H1 (cell line): ENCODE results near the gene ADCY6. TPM values are rescaled to one million over a fixed set of nuclear protein-coding genes. Genes with fewer than 3 reads are reported as not detected.

Experiments used
- CTCF ChIA-PET: fragments of 300-600 bp; sonication (Branson Sonifier 250); formaldehyde crosslinking; loops from one replicate; lab custom pipeline; 2021; ENCODE audit not compliant: partially characterized antibody; lab: Charles Lee
- POLR2A ChIA-PET: fragments of 300-600 bp; sonication (Branson Sonifier 250); formaldehyde crosslinking; loops from one replicate; lab custom pipeline; 2021; ENCODE audit warnings: inconsistent platforms; ENCODE audit not compliant: partially characterized antibody; lab: Charles Lee
- DNase-seq, 2 experiments: peaks; one replicate each; pipeline versions ENCODE4 v3.0.0 to v3.0.0-alpha.2; 2010 to 2022; ENCODE audit warnings: low spot score in 2 of 2, low read depth in 1 of 2, mixed read lengths in 1 of 2
- FAIRE-seq: peaks from 2 replicates; lab custom pipeline; 2011; peaks lifted over from hg19 to GRCh38; lab: Jason Lieb, UNC
- H2AFZ ChIP-seq: 2 replicates; pipeline ENCODE4 v1.8.1; 2012; ENCODE audit warnings: low read length, inconsistent platforms
- H2AK5ac ChIP-seq: 2 replicates; pipeline ENCODE4 v1.6.1; 2013; ENCODE audit warnings: low read depth, low read length
- H2BK120ac ChIP-seq: replicated peaks from 2 replicates; pipeline ENCODE3; 2013; ENCODE audit warnings: low read depth, low read length, inconsistent platforms
- H2BK12ac ChIP-seq: 2 replicates; pipeline ENCODE4 v1.6.1; 2013; ENCODE audit warnings: low read depth, low read length
- H2BK15ac ChIP-seq: 2 replicates; pipeline ENCODE4 v1.6.1; 2013; ENCODE audit warnings: low read length
- H2BK20ac ChIP-seq: 2 replicates; pipeline ENCODE4 v1.6.1; 2013; ENCODE audit warnings: low read length
- H2BK5ac ChIP-seq: 2 replicates; pipeline ENCODE4 v1.6.1; 2013; ENCODE audit warnings: low read depth, low read length
- H3K14ac ChIP-seq: 2 replicates; pipeline ENCODE4 v1.6.1; 2013; ENCODE audit warnings: inconsistent platforms; ENCODE audit not compliant: insufficient read length
- H3K18ac ChIP-seq: 2 replicates; pipeline ENCODE4 v1.6.1; 2013; ENCODE audit warnings: low read length; ENCODE audit errors: extremely low read depth
- H3K23ac ChIP-seq: 2 replicates; pipeline ENCODE4 v1.6.1; 2013; ENCODE audit warnings: inconsistent platforms; ENCODE audit not compliant: insufficient read length
- H3K23me2 ChIP-seq: 2 replicates; pipeline ENCODE4 v1.6.1; 2013; ENCODE audit warnings: low read depth, low read length
- H3K27ac ChIP-seq: 2 replicates; pipeline ENCODE4 v1.6.1; 2011; ENCODE audit warnings: low read depth, low read length, inconsistent platforms
- H3K27me3 ChIP-seq, 4 experiments: replicated peaks in 1 of 4; 1 replicate in 1 of 4; 2 replicates in 3 of 4; pipeline versions ENCODE4 v1.6.1 to v1.8.1; 2011 to 2013; ENCODE audit warnings: low read length in 3 of 4, mild to moderate bottlenecking in 3 of 4, inconsistent platforms in 2 of 4, mixed read lengths in 2 of 4, moderate library complexity in 1 of 4; ENCODE audit not compliant: control insufficient read depth in 3 of 4, insufficient read depth in 3 of 4; ENCODE audit errors: extremely low read depth in 1 of 4
- H3K36me3 ChIP-seq, 4 experiments: 2 replicates each; pipeline versions ENCODE4 v1.6.1 to v1.8.1; 2011 to 2013; ENCODE audit warnings: mild to moderate bottlenecking in 4 of 4, low read length in 3 of 4, moderate library complexity in 2 of 4, control low read depth in 1 of 4, inconsistent platforms in 1 of 4; ENCODE audit not compliant: insufficient read depth in 4 of 4, control insufficient read depth in 2 of 4
- H3K4ac ChIP-seq: replicated peaks from 2 replicates; pipeline ENCODE3; 2013; ENCODE audit warnings: low read length, low read depth, mixed read lengths, inconsistent platforms; ENCODE audit not compliant: insufficient read length
- H3K4me1 ChIP-seq, 4 experiments: replicated peaks in 1 of 4; 1 replicate in 1 of 4; 2 replicates in 3 of 4; pipeline versions ENCODE4 v1.6.1 to v1.8.1; 2011 to 2013; ENCODE audit warnings: low read length in 3 of 4, inconsistent platforms in 2 of 4, mixed read lengths in 1 of 4; ENCODE audit not compliant: insufficient read depth in 4 of 4, control insufficient read depth in 3 of 4
- H3K4me2 ChIP-seq, 2 experiments: 2 replicates each; pipeline versions ENCODE4 v1.6.1 to v1.8.1; 2011 to 2013; ENCODE audit warnings: low read depth in 2 of 2, low read length in 2 of 2, control low read depth in 1 of 2, inconsistent platforms in 1 of 2, mild to moderate bottlenecking in 1 of 2; ENCODE audit not compliant: insufficient read depth in 1 of 2
- H3K4me3 ChIP-seq, 4 experiments: fragments of 200-600, 300-600 bp in 1 of 4; sonication (generic), shearing (Covaris generic), sonication (Bioruptor Twin) in 1 of 4; 2 replicates each; pipeline versions ENCODE4 v1.5.1 to v1.8.1; 2011 to 2016; ENCODE audit warnings: low read length in 4 of 4, low read depth in 3 of 4, control low read depth in 2 of 4, inconsistent platforms in 2 of 4, mild to moderate bottlenecking in 2 of 4, mixed read lengths in 1 of 4, moderate library complexity in 1 of 4; ENCODE audit not compliant: insufficient read depth in 2 of 4; ENCODE audit errors: extremely low read depth in 1 of 4
- H3K56ac ChIP-seq: replicated peaks from 2 replicates; pipeline ENCODE3; 2013; ENCODE audit warnings: low read depth, mild to moderate bottlenecking, mixed read lengths, low read length, inconsistent platforms; ENCODE audit not compliant: insufficient read length
- H3K79me1 ChIP-seq: 2 replicates; pipeline ENCODE4 v1.6.1; 2013; ENCODE audit warnings: low read depth, low read length, control low read depth
- H3K79me2 ChIP-seq, 2 experiments: 2 replicates each; pipeline versions ENCODE4 v1.6.1 to v1.8.1; 2012 to 2013; ENCODE audit warnings: low read length in 2 of 2, mild to moderate bottlenecking in 2 of 2, inconsistent platforms in 1 of 2; ENCODE audit not compliant: insufficient read depth in 2 of 2, control insufficient read depth in 1 of 2
- H3K9ac ChIP-seq, 4 experiments: replicated peaks in 1 of 4; 1 replicate in 1 of 4; 2 replicates in 3 of 4; pipeline versions ENCODE4 v1.6.1 to v1.8.1; 2011 to 2013; ENCODE audit warnings: low read depth in 3 of 4, low read length in 3 of 4, control low read depth in 2 of 4, mild to moderate bottlenecking in 2 of 4, moderate library complexity in 2 of 4, inconsistent platforms in 1 of 4; ENCODE audit errors: extremely low read depth in 1 of 4
- H3K9me3 ChIP-seq, 2 experiments: 2 replicates each; pipeline versions ENCODE4 v1.6.1 to v1.8.1; 2012 to 2013; ENCODE audit warnings: mild to moderate bottlenecking in 2 of 2, moderate library complexity in 2 of 2, control low read depth in 1 of 2, inconsistent platforms in 1 of 2, low read depth in 1 of 2, low read length in 1 of 2, mixed read lengths in 1 of 2; ENCODE audit not compliant: insufficient read depth in 2 of 2
- H4K20me1 ChIP-seq, 2 experiments: replicated peaks in 1 of 2; 2 replicates each; pipeline versions ENCODE3 to v1.8.1; 2011 to 2013; ENCODE audit warnings: inconsistent platforms in 2 of 2, low read length in 2 of 2, mild to moderate bottlenecking in 1 of 2; ENCODE audit not compliant: insufficient read depth in 2 of 2, control insufficient read depth in 1 of 2
- H4K5ac ChIP-seq: 2 replicates; pipeline ENCODE4 v1.6.1; 2013; ENCODE audit warnings: low read length, low read depth, mixed read lengths, inconsistent platforms; ENCODE audit not compliant: insufficient read length
- H4K8ac ChIP-seq: 2 replicates; pipeline ENCODE4 v1.8.0; 2013; ENCODE audit warnings: mild to moderate bottlenecking, moderate library complexity, low read length, inconsistent platforms; ENCODE audit not compliant: insufficient read depth; ENCODE audit errors: extremely low read depth
- H4K91ac ChIP-seq: replicated peaks from 2 replicates; pipeline ENCODE3; 2013; ENCODE audit warnings: low read length, mixed read lengths, inconsistent platforms; ENCODE audit not compliant: insufficient read length
- ASH2L ChIP-seq: fragments of 200-600, 300-600 bp; sonication (generic); IDR thresholded peaks from one replicate; pipeline ENCODE4 v1.7.1; 2017; ENCODE audit warnings: low read length
- KDM4A ChIP-seq: IDR thresholded peaks from one replicate; pipeline ENCODE4 v1.7.1; 2012; ENCODE audit warnings: low read depth, mild to moderate bottlenecking, moderate library complexity, low read length, inconsistent platforms; ENCODE audit not compliant: severe bottlenecking
- RXRA ChIP-seq: IDR thresholded peaks from 2 replicates; pipeline ENCODE4 v1.6.1; 2011; ENCODE audit warnings: low read depth, mild to moderate bottlenecking, low read length, moderate library complexity; ENCODE audit not compliant: insufficient read depth
- TBP ChIP-seq: IDR thresholded peaks from 2 replicates; pipeline ENCODE4 v1.6.1; 2011; ENCODE audit warnings: low read depth, low read length, improper control_type of control experiment
- WGBS, 2 experiments: shearing (Covaris generic) in 1 of 2; methylation state at CpG; one replicate each; pipeline versions ENCODE4 v1.1.6 to v1.1.7; 2013 to 2015; ENCODE audit warnings: low lambda C conversion rate in 2 of 2, mixed read lengths in 2 of 2, inconsistent platforms in 1 of 2, low coverage in 1 of 2, missing lambda C conversion rate in 1 of 2; ENCODE audit not compliant: insufficient replicate concordance in 2 of 2, insufficient coverage in 1 of 2, insufficient read length in 1 of 2; ENCODE audit errors: extremely low coverage in 1 of 2, missing lambda C conversion rate in 1 of 2; 5-methylcytosine and 5-hydroxymethylcytosine counted together
- polyA plus RNA-seq, 7 experiments: library from polyadenylated mRNA; depleted of rRNA in 3 of 7; stranded (reverse) in 5 of 7; unstranded in 2 of 7; fragments of >200 nt in 5 of 7; fragments of 200-250 nt in 2 of 7; gene quantifications; 1 replicate in 5 of 7; 2 replicates in 1 of 7; 4 replicates in 1 of 7; pipeline versions ENCODE4 v1.2.1 to v1.2.3, GENCODE V29; 2011 to 2013; ENCODE audit warnings: missing spikeins in 2 of 7, mixed read lengths in 2 of 7
- total RNA-seq: library from RNA; stranded (reverse); fragmentation: NEBNext Ultra II Directional; extraction: Animal tissue kit (Norgen Biotek cat#: 25700); gene quantifications from 2 replicates; pipeline ENCODE4 v1.2.1, GENCODE V29; 2021

The ADCY6 gene
- total and polyA plus RNA-seq, 2 of the 8 experiments (the other 6 are each of a cell fraction or from before 2014, with no cell fraction given): 11.7 to 17.5 TPM

- TF ChIP-seq RXRA (no peak), ASH2L (no peak), KDM4A (no peak), TBP (no peak)
- Histone ChIP-seq H4K5ac (no peak overlapping the region), H2AK5ac (no peak overlapping the region), H3K4me1 (peaks cover 0 to 14% (median 9%) of the 10 kb centered on the region in 4 experiments; a peak in 6 of 7 replicates), H3K14ac (no peak overlapping the region), H2BK120ac (no peak overlapping the region), H3K27ac (peak overlapping the region; percentile 46; the same call in 1 of the 2 replicates), H3K4me2 (peak overlapping the region in 1 of 2 experiments; percentile 19; a peak in 2 of 4 replicates), H2BK15ac (no peak overlapping the region), H3K4ac (no peak overlapping the region), H3K9me3 (no peaks in the 10 kb centered on the region), H3K23me2 (no peaks in the 10 kb centered on the region), H4K20me1 (no peaks in the 10 kb centered on the region), H3K23ac (no peak overlapping the region), H2AFZ (no peak overlapping the region), H3K27me3 (no peaks in the 10 kb centered on the region), H3K56ac (no peak overlapping the region), H3K9ac (peak overlapping the region in 1 of 4 experiments; percentile 5; a peak in 1 of 7 replicates), H3K18ac (peak overlapping the region; percentile 63; the same call in 1 of the 2 replicates), H3K36me3 (peaks cover 2 to 32% (median 15%) of the 10 kb centered on the region in 4 experiments; a peak in 6 of 8 replicates), H3K79me1 (no peaks in the 10 kb centered on the region), H3K79me2 (no peaks in the 10 kb centered on the region), H2BK12ac (no peak overlapping the region), H3K4me3 (peak overlapping the region in 1 of 4 experiments; percentile 4; a peak in 1 of 8 replicates), H4K8ac (no peak overlapping the region), H2BK5ac (no peak overlapping the region), H4K91ac (no peak overlapping the region), H2BK20ac (0 out of 2 replicates have a peak overlapping the region, but pooled peaks have one; percentile 48)
- ChIA-PET POLR2A (interaction anchor here (2.0 to 2.5 kb wide), 3 partner anchors 14 to 26 kb away, joined by 4 to 11 read pairs (median 7); partner anchors contain the start of gene ADCY6), CTCF (interaction anchor here (1.2 to 2.5 kb wide), 7 partner anchors 10 to 48 kb away, joined by 3 to 17 read pairs (median 5); no protein-coding TSS in a partner anchor)
- no peak for DNase-seq
- WGBS, 2 experiments: 88% methylated on average over 9 of the region's 9 CpGs; no CpG with 5 or more reads in 1 of the 2 experiments
- no peak for FAIRE-seq
These were observed 20.2 kb downstream of the ADCY6 start for GRCh38 chr12:48768736-48769135.
